Stimulated activated CD8-positive, alpha-beta memory T cell treated with anti-CD3 and anti-CD28 coated beads, Interleukin-15, amount 100 ng/mL, for 4 hours (primary cell): Measurements from ENCODE around the gene DRAM1.
"Not testable (repeated sequence)": the region's sequence is repeated elsewhere in the genome, so short reads cannot be mapped to it uniquely, and the experiment has no call there.

Source experiments
- DNase-seq, 2 donors: peaks; one replicate each; pipeline ENCODE4 v3.0.0-alpha.2; 2020; ENCODE audit warnings: low read depth in 2 of 2

The DRAM1 gene

GRCh38 chr12:101859664-101860607, 17.4 kb upstream of the DRAM1 start:
- DNase-seq, result no peak

GRCh38 chr12:101861688-101862087, 15.7 kb upstream of the DRAM1 start:
- not testable (repeated sequence) for DNase-seq

DNA sequence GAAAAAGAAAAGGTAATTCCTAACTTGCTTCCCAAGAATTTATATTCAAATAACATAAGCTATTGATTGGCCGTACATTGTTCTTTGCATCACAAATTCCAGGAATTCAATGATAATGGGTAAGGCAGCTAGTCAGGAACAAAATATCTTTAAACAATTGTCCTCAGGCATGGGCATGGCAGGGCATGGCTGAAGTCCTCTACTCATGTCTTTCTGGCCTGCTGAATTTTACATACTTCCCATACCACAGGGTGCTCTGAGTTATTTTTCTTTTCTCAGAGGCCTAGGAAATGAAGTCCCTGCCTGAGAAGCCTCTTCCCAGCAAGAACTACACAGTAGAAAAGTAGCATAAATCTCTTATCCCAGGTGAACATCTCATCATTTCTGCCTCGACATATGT, 15.1 kb upstream of the DRAM1 start:
- no peak for DNase-seq

- no peak for DNase-seq
These were observed 13.4 kb upstream of the DRAM1 start for GRCh38 chr12:101863981-101864380.

- DNase-seq, result no peak
These were observed 10.6 kb upstream of the DRAM1 start for GRCh38 chr12:101866615-101867373.

GRCh38 chr12:101867619-101868018, 9.8 kb upstream of the DRAM1 start:
- not testable (repeated sequence) for DNase-seq

DNA sequence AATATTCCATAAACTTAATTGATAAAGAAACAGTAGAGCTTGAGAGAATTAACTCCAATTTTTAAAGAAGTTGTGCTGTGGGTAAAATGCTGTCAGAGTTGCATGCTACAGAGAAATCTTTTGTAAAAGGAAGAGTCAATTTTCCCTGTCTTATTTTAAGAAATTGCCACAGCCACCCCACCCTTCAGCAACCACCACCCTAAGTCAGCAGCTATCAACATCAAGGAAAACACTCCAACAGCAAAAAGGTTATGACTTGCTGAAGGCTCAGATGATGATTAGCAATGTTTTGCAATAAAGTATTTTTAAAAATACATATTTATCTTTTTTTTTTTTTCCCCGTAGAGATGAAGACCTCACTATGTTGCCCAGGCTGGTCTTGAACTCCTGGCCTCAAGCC, 6.5 kb upstream of the DRAM1 start:
- no peak for DNase-seq

GRCh38 chr12:101875162-101875561, 2.2 kb upstream of the DRAM1 start:
- DNase-seq, result no peak

DNA sequence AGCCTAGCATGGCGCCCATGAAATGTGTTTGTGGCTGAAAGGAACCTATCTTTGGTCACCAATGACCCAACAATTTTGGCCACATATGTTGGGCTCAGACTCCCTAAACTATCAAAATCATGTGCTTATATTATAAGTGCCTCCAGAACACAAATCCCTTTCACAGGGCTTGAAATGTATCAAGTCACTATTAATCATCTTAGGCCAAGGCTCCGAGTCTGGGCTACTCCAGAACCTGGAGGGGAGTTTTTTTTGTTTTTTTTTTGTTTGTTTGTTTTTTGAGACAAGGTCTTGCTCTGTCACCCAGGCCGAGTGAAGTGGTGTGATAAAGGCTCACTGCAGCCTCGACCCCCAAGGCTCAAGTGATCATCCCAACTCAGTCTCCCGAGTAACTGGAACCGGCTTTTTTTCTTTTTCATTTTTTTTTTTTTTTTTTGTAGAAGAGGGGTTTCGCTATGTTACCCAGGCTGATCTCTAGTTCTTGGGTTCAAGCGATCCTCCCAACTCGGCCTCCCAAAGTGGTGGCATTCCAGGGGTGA, 989 bp upstream of the DRAM1 start:
- DNase-seq, result no peak

DNA sequence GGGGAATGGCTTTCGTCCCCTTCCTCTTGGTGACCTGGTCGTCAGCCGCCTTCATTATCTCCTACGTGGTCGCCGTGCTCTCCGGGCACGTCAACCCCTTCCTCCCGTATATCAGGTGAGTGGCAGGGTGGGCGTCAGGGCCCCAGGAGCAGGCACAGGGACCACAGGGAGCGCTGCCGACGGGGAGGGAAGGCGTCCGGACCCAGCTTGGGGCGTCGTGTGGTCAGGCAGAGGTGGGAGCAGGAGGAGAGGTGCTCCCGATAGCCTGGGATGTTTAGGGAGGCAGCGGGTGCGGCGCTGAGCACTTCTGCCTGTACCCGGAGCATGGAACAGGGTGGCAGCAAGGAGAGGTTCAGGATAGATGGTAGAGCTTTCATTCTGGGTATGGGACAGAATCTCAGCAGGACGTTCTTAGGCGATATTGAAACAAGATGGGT, 444 bp downstream of the DRAM1 start:
- DNase-seq, result no peak

DNA sequence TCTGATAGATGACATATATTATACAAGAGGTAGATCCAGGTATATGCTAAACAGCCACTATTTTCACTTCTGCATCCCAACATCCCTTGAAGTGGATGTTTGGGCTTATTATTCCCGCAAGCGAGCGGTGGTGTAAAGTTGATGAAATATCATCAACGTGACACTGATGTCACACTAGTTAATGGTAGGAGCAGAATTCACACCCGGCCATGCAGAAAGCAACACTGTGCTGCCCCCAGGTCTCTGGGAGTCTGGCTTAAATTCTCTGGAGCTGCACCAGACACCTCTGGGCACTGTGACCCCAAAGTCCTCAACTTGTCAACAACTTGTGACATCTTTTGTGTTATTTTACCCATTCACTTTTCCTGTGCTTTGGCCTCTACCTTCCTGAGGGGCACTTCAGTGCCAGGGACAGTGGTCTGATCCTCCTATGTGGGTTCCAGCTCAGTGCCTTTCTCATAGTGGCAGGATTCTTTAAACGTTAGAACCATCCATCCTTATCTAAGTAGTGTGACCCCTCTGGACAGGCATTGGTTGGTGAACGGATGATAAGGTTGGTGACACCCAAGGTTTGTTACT, 952 bp downstream of the DRAM1 start:
- DNase-seq, result no peak

DNA sequence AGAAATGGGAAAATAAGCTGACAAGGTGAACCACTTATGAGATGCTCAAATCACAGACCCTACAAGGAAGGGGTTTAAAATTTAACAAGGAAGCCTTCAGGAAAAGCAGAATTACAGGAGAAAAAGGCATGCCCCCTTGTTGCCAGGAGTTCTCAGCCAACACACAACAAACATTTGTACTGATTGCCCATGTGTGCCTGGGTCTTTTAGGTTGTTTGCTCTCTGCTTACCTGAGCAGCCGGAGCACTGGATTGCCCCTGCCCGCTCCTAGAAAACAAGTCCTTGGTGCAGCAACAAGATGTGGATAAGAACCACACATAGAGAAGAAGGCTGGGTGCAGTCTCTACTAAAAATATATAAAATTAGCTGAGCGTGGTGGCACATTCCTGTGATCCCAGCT, 3.4 kb downstream of the DRAM1 start:
- no peak for DNase-seq

DNA sequence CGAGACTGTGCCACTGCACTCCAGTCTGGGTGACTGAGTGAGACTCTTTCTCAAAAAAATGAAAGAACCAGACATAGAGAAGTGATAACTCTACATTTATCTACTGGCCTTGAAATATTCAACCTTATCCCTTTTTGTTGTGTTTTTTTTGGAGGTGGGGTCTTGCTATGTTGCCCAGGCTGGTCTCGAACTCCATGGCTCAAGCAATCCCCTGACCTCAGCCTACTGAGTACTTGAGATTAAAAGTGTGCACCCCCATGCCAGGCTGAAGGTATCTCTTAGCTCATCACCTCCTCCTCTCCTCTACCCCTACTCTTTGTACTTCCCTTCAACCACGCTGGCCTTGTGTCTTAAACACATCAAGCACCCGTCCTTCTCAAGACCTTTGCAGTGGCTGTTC, 3.8 kb downstream of the DRAM1 start:
- DNase-seq, result no peak

DNA sequence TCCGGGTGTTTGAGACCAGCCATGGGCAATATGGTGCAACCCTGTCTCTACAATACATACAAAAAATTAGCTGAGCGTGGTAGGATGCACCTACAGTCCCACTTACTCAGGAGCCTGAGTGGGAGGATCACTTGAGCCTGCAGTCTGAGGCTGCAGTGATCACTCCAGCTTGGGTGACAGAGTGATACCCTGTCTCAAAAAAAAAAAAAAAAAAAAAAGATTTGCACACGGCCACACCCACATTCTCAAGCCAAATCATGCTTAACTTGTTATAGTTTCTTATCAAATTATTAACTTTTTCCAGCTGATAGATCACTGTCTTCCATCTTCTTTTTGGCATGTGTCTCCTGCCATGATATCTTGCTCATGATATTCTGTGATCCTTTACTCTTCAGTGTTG, 6.8 kb downstream of the DRAM1 start:
- no peak for DNase-seq

DNA sequence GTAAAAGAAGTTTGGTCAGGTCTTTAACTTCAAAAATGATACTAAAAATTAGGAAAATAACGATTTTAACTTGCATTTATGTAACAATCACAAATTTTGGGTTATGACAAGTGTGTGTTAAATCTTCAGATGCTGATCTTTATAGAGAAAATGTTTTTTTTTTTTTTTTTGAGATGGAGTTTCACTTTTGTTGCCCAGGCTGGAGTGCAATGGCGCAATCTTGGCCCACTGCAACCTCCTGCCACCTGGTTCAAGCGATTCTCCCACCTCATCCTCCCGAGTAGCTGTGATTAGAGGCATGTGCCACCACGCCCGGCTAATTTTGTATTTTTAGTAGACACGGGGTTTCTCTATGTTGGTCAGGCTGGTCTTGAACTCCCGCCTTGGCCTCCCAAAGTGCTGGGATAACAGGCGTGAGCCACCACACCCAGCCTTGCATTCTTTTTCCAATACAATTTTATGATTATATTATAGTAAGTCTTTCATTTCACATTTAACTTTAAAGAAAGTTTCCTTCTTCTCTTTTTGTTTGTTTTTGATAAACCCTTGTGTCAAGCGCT, 7.5 kb downstream of the DRAM1 start:
- DNase-seq, result not testable (repeated sequence)

- DNase-seq, result no peak
These were observed 8.7 kb downstream of the DRAM1 start for GRCh38 chr12:101885912-101886561.

DNA sequence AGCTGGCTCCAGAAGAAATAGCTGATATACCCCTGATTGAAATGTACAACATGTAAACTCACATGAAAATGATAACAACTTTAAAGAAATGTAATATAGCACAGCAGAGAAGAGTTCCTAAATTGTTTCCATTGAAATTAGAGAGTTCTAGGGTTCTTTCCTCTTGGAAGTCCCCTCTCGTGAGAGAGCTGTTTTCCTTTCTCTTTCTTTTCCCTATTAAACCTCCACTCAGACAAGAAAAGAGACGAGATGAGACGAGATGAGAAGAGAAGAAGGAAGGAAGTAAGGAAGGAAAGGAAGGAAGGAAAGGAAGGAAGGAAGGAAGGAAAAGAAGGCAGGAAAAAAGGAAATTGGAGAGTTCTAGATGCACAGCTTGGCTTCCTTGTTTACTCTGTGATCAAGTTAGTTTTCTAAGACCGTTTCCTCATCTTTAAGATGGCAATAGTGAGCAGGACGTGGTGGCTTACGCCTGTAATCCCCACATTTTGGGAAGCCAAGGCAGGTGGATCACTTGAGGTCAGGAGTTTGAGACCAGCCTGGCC, 11.9 kb downstream of the DRAM1 start:
- DNase-seq, result no peak

DNA sequence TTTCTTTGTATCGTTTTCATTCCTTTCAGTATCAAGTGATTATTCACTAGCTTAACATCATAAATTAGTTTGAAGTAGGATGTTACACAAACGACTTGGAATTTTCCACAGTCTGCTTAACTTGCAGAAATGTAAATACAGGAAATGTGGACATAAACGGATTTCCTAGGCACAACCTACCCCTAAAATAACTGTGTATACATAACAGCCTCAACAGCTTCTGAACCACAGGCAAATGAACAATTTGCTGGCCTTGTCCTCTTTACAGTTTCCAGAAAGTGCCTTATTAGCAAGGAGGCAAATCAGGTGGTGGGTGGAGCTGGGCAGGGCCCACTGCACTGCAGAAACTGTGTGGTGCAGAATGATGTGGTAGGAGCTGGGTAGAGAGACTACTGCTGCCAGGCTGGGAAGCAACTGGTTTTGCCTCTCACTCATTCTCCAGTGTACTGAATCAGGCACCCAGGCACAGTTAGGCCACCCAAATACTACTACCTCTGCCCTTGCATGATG, 14.1 kb downstream of the DRAM1 start:
- DNase-seq, result no peak

GRCh38 chr12:101892794-101893193, 15.4 kb downstream of the DRAM1 start:
- DNase-seq, result no peak

DNA sequence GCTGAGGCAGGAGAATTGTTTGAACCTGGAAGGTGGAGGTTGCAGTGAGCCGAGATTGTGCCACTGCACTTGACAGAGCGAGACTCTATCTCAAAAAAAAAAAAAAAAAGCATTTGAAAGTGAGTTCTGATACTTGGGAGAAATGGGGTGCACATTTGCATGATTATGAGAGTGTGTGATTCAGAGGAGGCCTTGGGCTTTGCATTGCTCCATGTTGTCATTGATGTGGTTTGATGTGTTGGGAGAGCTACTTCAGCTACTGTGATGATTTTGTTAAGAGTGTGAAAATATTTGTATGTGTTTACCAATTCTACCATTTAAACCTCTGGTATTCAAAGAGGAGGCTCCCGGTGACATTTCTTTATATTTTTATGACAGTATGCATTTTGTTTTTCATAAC, 24.4 kb downstream of the DRAM1 start:
- DNase-seq, result no peak

GRCh38 chr12:101902641-101903040, 25.3 kb downstream of the DRAM1 start:
- DNase-seq, result no peak
